ENCODE data around the gene PTBP2.
"Not testable (repeated sequence)": the region's sequence is repeated elsewhere in the genome, so short reads cannot be mapped to it uniquely, and the experiment has no call there.

Gene PTBP2

DNA sequence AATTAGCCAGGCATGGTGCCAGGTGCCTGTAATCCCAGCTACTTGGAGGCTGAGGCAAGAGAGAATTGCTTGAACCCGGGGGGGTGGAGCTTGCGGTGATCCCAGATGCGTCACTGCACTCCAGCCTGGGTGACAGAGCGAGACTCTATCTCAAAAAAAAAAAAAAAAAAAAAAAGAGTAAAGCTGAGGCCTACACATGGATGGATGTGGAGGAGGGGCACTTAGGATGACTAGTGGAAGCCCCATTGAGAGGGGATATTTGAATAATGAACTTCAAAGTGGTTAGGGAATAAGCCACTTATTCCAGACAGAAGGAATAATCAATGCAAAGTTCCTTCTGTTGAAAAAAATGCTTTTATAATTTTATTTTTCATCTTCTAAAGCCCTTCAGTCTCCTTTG is 51.4 kb downstream of the PTBP2 start:
- no peak for TF ChIP-seq CTCF (IDR thresholded peaks at IDR 0.05; ENCODE audit: insufficient read depth, low read depth, low read length, missing control alignments)
- no peak for DNase-seq (ENCODE audit: low read depth)
- no peak overlapping the region for H3K4me3 ChIP-seq (ENCODE audit: low read depth, low read length)

GRCh38 chr1:96782206-96782605 is 60.6 kb downstream of the PTBP2 start:
- H3K4me3 ChIP-seq (ENCODE audit: low read depth, low read length): no peak overlapping the region
- no peak for DNase-seq (ENCODE audit: low read depth)
- TF ChIP-seq CTCF (IDR thresholded peaks at IDR 0.05; ENCODE audit: insufficient read depth, low read depth, low read length, missing control alignments): no peak

DNA sequence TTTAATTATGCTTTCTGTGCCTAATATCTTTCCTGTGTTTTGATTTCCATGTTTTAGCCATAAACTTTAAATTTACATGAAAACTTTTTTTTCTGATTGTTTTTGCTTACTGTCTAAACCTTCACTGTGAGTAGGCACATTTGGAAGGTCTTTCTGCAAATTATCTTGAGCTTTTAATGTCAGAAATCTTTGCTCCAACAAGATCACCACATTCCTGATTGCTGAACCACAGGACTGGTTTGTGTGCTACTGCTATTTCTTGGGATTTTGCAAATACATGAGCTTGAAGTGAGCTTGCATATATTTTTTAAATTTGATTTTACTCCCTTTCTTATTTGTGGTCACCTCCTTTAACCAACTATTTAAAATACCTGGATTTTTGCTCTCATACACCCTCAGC is 61.3 kb downstream of the PTBP2 start:
- H3K4me3 ChIP-seq (ENCODE audit: low read depth, low read length): no peak overlapping the region
- no peak for DNase-seq (ENCODE audit: low read depth)
- TF ChIP-seq CTCF (IDR thresholded peaks at IDR 0.05; ENCODE audit: insufficient read depth, low read depth, low read length, missing control alignments): no peak

DNA sequence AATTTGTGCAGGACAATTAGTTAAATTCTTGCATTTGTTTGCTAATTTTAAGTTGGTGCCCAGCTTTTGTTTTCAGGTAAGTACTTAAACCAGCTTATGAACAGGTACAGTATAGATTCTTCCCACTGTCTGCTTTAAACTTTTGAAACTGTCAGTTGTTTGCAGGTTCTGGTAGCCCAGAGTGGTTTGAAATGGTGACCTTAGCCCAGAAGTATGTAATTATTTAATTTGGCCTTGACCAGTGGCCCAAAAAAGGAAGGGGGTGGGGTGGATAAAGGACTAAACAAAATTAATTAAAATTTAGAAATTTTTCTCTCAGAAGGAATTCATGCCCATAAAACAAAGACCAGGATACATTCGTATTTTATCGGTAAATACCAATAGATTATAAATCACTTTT is 69.0 kb downstream of the PTBP2 start:
- TF ChIP-seq CTCF (IDR thresholded peaks at IDR 0.05; ENCODE audit: insufficient read depth, low read depth, low read length, missing control alignments): no peak
- no peak overlapping the region for H3K4me3 ChIP-seq (ENCODE audit: low read depth, low read length)
- DNase-seq (ENCODE audit: low read depth): no peak

GRCh38 chr1:96792220-96792619 is 70.6 kb downstream of the PTBP2 start:
- no peak for DNase-seq (ENCODE audit: low read depth)
- H3K4me3 ChIP-seq (ENCODE audit: low read depth, low read length): no peak overlapping the region
- TF ChIP-seq CTCF (IDR thresholded peaks at IDR 0.05; ENCODE audit: insufficient read depth, low read depth, low read length, missing control alignments): no peak

DNA sequence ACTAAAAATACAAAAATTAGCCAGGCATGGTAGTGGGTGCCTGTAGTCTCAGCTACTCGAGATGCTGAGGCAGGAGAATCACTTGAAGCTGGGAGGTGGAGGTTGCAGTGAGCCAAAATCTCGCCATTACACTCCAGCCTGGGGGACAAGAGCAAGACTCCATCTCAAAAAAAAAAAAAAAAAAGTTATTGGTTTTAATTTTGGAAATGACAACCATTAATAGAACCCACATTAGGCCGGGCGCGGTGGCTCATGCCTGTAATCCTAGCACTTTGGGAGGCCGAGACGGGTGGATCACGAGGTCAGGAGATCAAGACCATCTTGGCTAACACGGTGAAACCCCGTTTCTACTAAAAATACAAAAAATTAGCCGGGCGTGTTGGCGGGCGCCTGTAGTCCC is 80.1 kb downstream of the PTBP2 start:
- H3K4me3 ChIP-seq (ENCODE audit: low read depth, low read length); DNase-seq (ENCODE audit: low read depth): not testable (repeated sequence)

DNA sequence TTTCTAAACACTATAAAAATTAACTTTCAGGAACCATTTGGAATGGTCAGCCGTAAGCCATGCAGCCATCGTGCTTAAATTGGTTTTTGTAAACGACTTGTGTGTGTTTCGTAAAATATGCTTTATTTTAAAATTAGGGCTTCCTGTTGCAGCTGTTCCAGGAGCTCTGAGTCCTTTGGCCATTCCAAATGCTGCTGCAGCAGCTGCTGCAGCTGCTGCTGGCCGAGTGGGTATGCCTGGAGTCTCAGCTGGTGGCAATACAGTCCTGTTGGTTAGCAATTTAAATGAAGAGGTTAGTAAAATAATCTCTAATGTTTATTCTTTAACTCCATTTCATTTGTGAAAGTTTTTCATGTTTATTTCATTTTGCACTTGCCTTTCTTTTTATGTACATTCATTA is 83.1 kb downstream of the PTBP2 start:
- no peak for DNase-seq (ENCODE audit: low read depth)
- TF ChIP-seq CTCF (IDR thresholded peaks at IDR 0.05; ENCODE audit: insufficient read depth, low read depth, low read length, missing control alignments): no peak
- no peak overlapping the region for H3K4me3 ChIP-seq (ENCODE audit: low read depth, low read length)

GRCh38 chr1:96808191-96808590 is 86.6 kb downstream of the PTBP2 start:
- no peak for TF ChIP-seq CTCF (IDR thresholded peaks at IDR 0.05; ENCODE audit: insufficient read depth, low read depth, low read length, missing control alignments)
- no peak for DNase-seq (ENCODE audit: low read depth)
- no peak overlapping the region for H3K4me3 ChIP-seq (ENCODE audit: low read depth, low read length)

Data from GM12865 (cell line).